ENCODE results near the gene ARL2BP. TPM values are rescaled to one million over a fixed set of nuclear protein-coding genes. Genes with fewer than 3 reads are reported as not detected.

ARL2BP gene
- total and polyA plus RNA-seq, 2 donors (not counting 1 experiment from before 2014, with no cell fraction given): 32.5 to 38.8 TPM

GRCh38 chr16:57258226-57258909, 13.3 kb downstream of the ARL2BP start:
- Histone ChIP-seq H3K4me3 (ENCODE audit: control extremely low read depth in 1 of 5, extremely low read depth in 1 of 5, insufficient read depth in 1 of 5, low read depth in 2 of 5, low read length in 4 of 5) (no peak overlapping the region), H3K27ac (ENCODE audit: low read length in 2 of 2) (no peak overlapping the region), H2AFZ (ENCODE audit: insufficient read depth, low read depth, low read length, poor library complexity, severe bottlenecking) (no peak overlapping the region), H3K9me3 (ENCODE audit: control extremely low read depth in 1 of 3, control insufficient read depth in 2 of 3, insufficient read depth in 1 of 3, low read length in 2 of 3) (no peaks in the 10 kb centered on the region), H3K4me2 (replicated peaks; ENCODE audit: low read depth, low read length, poor library complexity, severe bottlenecking) (no peak overlapping the region), H3K79me2 (ENCODE audit: control insufficient read depth, insufficient read depth, low read length) (no peaks in the 10 kb centered on the region), H3K9ac (ENCODE audit: low read length) (no peak overlapping the region), H3K4me1 (ENCODE audit: control insufficient read depth in 2 of 2, insufficient read depth in 2 of 2, low read length in 2 of 2) (peaks cover 0 to 10% of the 10 kb centered on the region in 2 donors), H3K27me3 (replicated peaks in 1 of 4; ENCODE audit: control extremely low read depth in 1 of 4, control insufficient read depth in 3 of 4, insufficient read depth in 4 of 4, low read length in 3 of 4) (no peaks in the 10 kb centered on the region), H4K20me1 (ENCODE audit: control insufficient read depth, insufficient read depth, low read length, poor library complexity, severe bottlenecking) (no peaks in the 10 kb centered on the region), H3K36me3 (replicated peaks in 1 of 2; ENCODE audit: control extremely low read depth in 1 of 2, control insufficient read depth in 1 of 2, extremely low read depth in 1 of 2, insufficient read depth in 2 of 2, low read length in 1 of 2) (peaks cover 2 to 10% of the 10 kb centered on the region in 2 experiments)
- ChIA-PET POLR2A (no interaction called here), CTCF (no interaction called here)
- intact Hi-C loops (cut with micrococcal nuclease): no loop called here
- TF ChIP-seq EZH2 (IDR thresholded peaks at IDR 0.05; ENCODE audit: borderline replicate concordance, insufficient read depth, low read depth, low read length, poor library complexity, severe bottlenecking) (no peak), CTCF (IDR thresholded peaks at IDR 0.05) (no peak)
- ATAC-seq (ENCODE audit: low read depth) (no peak), DNase-seq (no peak)
- Mint-ChIP-seq H3K27me3 (no peaks in the 10 kb centered on the region), H3K9me3 (ENCODE audit: insufficient read depth) (no peaks in the 10 kb centered on the region), H3K27ac (no peak overlapping the region), H3K4me1 (peaks cover 6% of the 10 kb centered on the region), H3K4me3 (no peak overlapping the region)
- WGBS (ENCODE audit: insufficient coverage): 99% methylated on average over 17 of the region's 18 CpGs

- WGBS (ENCODE audit: insufficient coverage): 83% methylated on average over 1 of the region's 1 CpG
- Mint-ChIP-seq H3K27me3 (no peaks in the 10 kb centered on the region), H3K9me3 (ENCODE audit: insufficient read depth) (no peaks in the 10 kb centered on the region), H3K27ac (no peak overlapping the region), H3K4me3 (no peak overlapping the region), H3K4me1 (peaks cover 6% of the 10 kb centered on the region)
- no peaks in the 10 kb centered on the region for H4K20me1 ChIP-seq (ENCODE audit: control insufficient read depth, insufficient read depth, low read length, poor library complexity, severe bottlenecking)
- ATAC-seq (ENCODE audit: low read depth): no peak
- POLR2A ChIA-PET: no interaction called here
- no peak overlapping the region for H3K4me2 ChIP-seq (replicated peaks; ENCODE audit: low read depth, low read length, poor library complexity, severe bottlenecking)
- H3K79me2 ChIP-seq (ENCODE audit: control insufficient read depth, insufficient read depth, low read length): no peaks in the 10 kb centered on the region
- no peak overlapping the region for H3K9ac ChIP-seq (ENCODE audit: low read length)
- H3K27ac ChIP-seq (ENCODE audit: low read length in 2 of 2): no peak overlapping the region
- intact Hi-C loops (cut with micrococcal nuclease): no loop called here
- no peak for TF ChIP-seq EZH2 (IDR thresholded peaks at IDR 0.05; ENCODE audit: borderline replicate concordance, insufficient read depth, low read depth, low read length, poor library complexity, severe bottlenecking)
- no peak for TF ChIP-seq CTCF (IDR thresholded peaks at IDR 0.05)
- no peaks in the 10 kb centered on the region for H3K27me3 ChIP-seq (replicated peaks in 1 of 4; ENCODE audit: control extremely low read depth in 1 of 4, control insufficient read depth in 3 of 4, insufficient read depth in 4 of 4, low read length in 3 of 4)
- CTCF ChIA-PET: no interaction called here
- no peak overlapping the region for H3K4me3 ChIP-seq (ENCODE audit: control extremely low read depth in 1 of 5, extremely low read depth in 1 of 5, insufficient read depth in 1 of 5, low read depth in 2 of 5, low read length in 4 of 5)
- no peak overlapping the region for H2AFZ ChIP-seq (ENCODE audit: insufficient read depth, low read depth, low read length, poor library complexity, severe bottlenecking)
- H3K4me1 ChIP-seq (ENCODE audit: control insufficient read depth in 2 of 2, insufficient read depth in 2 of 2, low read length in 2 of 2): peaks cover 0 to 11% of the 10 kb centered on the region in 2 donors
- DNase-seq: no peak
- no peaks in the 10 kb centered on the region for H3K9me3 ChIP-seq (ENCODE audit: control extremely low read depth in 1 of 3, control insufficient read depth in 2 of 3, insufficient read depth in 1 of 3, low read length in 2 of 3)
- peaks cover 2 to 7% of the 10 kb centered on the region in 2 experiments for H3K36me3 ChIP-seq (replicated peaks in 1 of 2; ENCODE audit: control extremely low read depth in 1 of 2, control insufficient read depth in 1 of 2, extremely low read depth in 1 of 2, insufficient read depth in 2 of 2, low read length in 1 of 2)
Observed at GRCh38 chr16:57258910-57259475, 13.9 kb downstream of the ARL2BP start.

All from B cell (primary cell).